Activated CD4-positive, CD25-positive, alpha-beta regulatory T cell treated with anti-CD3 and anti-CD28 coated beads, Interleukin-2, amount 50 U/mL, for 16 hours (primary cell): ENCODE data around the gene SLC46A1.

Experiments used
- DNase-seq: peaks from one replicate; pipeline ENCODE4 v3.0.0-alpha.2; 2020; ENCODE audit warnings: low read depth, low spot score

The SLC46A1 gene

DNA sequence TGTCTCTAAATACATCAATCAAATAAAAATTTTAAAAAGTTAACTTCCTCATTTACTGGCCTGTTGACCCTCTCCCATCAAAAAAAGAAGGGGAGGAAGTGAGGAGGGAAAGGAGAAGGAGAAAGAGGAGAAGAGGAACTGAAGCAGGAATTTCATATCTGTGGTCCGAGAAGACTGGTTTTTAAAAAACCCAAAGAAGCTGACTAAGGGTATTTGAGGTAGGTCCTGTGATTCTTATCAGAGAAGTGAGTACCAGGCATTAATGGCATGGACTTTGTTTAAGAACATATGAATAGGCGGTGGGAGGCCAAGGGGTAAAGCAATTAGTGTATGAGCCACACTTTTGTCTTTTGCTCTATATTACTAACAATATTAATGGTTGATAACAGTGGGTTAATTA lies 2.0 kb downstream of the SLC46A1 start:
- DNase-seq, result no peak

DNA sequence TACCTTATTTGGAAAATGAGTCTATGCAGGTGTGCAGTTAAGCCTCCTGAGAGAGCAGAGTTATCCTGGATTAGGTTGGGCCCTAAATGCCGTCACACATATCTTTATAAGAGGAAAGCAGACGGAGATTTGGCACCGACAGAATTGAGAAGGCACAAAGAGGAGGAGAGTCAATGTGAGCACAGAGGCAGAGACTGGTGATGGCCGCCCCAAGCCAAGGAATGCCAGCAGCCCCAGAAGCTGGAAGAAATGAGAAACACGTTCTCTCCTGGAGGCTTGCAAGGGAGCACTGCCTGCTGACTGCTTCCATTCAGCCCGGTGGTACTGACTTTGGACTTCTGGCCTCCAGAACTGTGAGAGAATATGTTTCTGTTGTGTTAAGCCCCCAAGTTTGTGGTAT lies 3.2 kb downstream of the SLC46A1 start:
- DNase-seq, result no peak

DNA sequence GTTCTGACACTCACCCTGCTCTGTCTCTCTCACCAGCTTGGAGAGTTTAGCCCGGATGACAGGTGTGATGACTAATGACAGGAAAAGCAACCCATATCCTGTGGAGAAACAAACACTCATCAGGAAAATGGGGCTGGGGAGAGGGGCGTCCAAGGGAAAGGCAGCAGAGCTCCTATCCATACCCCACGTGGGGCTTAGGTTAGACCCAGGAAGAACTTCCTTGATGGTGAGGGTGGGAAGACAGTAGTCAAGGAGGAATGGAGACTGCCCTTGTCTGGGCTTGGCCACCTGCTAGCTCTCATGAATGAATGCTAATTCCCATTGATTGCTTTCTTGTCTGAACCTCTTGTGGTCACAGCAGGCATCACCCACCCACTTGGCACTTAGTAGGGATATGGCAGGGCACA lies 3.8 kb downstream of the SLC46A1 start:
- no peak for DNase-seq

DNA sequence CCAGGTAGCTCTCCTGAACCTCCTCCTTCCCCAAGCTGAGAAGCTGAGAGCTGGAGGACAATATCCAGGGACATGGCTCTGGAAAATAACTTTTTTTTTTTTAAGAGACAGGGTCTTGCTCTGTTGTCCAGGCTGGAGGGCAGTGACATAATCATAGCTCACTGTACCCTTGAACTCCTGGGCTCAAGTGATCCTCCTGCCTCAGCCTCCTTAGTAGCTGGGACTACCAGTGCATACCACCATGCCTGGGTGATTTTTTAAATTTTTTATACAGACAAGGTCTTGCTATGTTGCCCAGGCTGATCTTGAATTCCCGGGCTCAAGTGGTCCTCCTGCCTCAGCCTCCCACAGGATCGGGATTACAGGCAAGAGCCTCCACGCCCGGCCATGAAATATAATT lies 6.2 kb downstream of the SLC46A1 start:
- DNase-seq, result no peak

DNA sequence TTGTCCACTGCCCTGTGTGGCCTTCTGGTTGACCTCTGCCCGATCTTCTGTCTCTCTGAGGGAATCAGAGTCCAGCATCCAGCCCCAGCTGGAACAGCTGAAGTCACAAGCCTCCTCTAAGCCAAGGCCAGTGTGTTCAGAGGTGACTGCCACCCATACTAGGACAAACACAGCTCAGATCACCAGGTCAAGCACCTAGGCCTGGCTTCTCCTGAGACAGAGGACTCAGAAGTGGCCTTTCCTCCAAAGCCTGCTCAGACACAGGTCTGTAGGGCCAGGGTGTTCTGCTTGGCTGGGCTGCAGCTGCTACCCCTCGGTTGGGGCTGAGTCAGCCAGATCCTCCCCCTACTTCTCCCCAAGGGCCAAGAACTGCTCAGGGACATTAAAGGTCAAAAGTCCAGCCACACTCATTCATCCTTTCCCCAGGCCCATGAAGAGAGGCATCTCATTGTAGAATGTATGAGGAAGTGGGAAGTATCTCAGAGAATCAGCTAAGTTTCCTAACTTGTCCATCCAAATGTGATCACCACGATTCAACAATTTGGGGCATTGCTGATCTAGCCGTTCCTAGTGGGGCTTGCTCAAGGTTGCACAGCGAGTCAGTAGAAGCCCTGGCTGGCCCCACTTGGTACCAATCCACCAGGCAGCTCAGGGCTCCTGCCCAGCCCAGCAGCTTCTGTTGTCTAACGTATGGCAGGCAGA lies 7.6 kb downstream of the SLC46A1 start:
- DNase-seq, result no peak

DNA sequence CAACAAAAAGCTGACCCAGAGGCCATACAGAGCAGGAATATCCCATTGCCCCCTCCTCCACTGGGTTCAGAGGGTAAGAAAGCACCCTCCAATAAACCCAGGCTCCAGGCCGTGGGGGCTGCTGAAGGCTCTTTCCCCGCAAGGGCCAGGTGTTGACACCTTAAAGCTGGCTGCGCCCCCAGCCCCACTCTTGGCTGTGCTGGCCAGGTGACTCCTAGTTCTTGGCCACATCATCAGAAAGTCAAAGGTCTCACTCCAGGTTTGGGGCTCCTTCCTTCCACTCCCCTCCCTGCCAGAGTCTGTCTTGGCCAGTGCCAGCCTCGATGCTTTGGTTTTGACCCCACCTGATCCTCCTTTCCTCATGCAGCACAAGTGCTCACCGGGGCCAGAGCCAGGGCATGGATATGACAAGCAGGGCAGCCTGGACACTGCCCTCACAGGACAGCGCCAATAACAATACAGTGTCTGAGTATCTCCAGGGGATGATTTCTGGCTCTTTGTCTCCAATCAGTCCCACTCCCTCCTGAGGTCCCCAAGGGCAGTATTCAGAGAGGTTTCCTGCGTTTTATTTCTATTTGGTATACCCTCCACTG lies 8.2 kb downstream of the SLC46A1 start:
- DNase-seq, result no peak

DNA sequence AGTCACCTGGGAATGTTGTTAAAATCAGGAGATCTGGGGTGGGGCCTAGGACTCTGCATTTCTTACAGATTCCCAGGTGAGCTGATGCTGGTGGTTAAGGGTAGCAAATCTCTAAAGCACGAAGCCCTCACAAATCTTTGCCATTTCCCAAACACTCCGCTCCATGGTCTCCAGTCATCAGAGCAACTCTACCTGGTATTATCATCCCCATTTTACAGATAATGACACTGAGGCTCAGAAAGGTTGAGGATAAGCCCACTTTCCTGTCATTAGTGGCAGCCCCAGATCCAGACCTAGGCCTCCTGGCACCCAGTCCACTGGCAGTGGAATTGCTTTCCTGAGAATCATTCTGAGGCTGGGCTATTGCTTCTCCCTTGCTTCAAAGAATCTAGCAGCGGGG lies 8.7 kb downstream of the SLC46A1 start:
- no peak for DNase-seq

DNA sequence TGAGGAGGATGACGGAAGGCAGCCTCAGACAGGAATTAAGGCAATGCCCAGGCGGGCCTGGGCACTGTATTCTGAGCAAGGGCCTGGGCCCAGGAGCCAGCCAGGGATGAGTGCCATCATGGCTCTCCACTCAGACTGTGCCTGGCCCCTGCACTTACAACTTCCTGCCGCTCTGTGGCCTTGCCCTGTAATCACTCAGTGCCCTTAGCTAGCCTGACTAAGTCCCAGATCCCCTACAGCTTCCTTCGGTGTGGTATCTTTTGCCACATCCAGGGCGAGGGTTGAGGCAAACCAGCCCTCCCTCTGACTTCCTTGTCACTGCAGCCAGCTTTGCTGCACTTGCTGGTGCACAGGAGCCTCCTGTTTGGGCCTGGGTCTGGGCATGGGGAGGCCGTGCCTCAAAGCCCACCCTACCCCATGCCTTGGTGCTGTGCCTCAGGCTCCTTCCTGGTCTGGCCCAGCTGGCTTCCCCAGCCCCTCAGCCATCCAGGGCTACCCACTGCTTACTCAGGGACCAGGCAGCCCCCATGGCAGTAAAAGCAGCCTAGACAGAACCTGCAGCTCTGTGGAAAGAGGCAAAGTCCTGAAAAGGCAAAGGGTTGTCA lies 9.3 kb downstream of the SLC46A1 start:
- no peak for DNase-seq

DNA sequence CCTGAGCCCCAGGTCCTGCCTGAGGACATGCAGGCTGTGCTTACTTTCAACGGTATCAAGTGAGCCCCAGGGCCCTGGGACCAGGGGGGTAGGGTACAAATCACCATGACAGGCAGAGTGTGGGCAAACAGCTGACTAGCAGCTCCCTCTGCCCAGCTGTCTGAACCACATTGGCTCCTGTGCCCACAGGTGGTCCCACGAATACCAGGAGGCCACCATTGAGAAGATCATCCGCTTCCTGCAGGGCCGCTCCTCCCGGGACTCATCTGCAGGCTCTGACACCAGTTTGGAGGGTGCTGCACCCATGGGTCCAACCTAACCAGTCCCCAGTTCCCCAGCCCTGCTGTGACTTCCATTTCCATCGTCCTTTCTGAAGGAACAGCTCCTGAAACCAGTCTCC lies 10.0 kb downstream of the SLC46A1 start:
- no peak for DNase-seq

DNA sequence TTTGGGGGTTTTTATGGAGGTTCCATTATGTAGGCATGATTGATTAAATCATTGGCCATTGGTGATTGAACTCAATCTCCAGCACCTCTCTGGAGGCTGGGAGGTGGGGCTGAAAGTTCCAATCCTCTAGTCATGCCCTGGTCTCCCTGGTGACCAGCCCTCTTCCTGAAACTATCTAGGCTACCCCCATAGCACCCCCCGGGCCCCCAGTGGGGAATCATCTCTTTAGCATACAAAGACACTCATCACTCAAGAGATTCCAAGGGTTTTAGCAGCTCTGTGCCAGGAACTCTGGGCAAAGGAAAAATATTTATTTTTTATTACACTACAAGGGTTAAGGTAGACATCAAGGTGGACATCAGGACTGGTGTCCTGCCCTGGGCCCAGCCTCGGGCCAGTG lies 10.6 kb downstream of the SLC46A1 start:
- no peak for DNase-seq

DNA sequence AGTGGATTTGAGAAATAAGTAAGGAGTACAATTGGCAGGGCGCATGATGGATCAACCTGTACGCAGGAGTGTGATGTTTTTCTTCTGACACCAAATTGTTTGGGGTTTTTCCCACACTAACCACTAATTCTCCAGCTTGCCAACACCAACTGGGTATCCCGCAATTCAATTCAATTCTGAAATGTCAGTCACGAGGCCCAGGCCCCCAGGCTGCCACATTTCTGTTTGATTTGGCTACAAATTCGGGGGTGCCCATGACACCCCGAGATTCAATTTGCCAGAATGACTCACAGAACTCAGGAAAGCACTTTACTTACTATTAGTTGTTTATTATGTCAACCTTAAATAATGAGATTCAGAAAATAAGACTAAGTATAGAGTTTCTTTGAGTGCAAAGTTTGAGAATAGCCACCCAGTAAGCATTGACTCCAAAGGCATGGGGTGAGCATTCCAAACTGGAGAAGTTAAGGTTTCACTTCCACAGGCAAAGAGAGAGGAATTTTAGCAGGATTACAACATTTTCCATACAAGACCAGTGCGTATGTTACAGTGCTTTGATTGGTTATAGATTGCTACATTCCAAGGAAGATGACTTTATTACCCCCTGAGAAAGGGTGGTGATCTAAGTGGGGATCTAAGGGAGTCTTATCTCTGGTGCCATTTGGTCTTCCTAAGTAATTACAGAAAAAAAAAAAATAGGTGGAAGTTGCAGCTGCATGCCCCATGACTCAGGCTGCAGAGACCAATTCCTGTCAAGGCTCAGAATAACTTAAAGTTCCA lies 11.5 kb downstream of the SLC46A1 start:
- no peak for DNase-seq

DNA sequence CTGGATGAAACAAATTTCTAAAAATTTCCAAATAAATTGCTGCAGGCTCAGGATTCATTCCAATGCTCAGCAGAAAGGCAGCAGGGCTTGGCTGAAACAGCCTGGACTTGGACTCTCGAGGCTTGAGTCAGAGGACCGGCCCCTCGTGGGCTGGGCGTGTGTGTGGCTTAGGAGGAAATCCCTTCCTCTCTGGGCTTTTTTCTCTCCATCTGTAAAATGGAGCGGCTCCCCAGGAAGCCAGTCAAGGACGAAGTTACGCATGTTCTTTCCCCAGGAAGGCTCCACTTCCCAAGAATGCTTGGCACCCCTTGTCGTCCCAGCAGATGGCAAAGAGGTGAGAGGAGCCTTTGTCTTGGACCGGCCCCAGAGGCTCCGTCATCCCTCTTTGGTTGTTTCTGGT lies 13.5 kb downstream of the SLC46A1 start:
- DNase-seq, result no peak

DNA sequence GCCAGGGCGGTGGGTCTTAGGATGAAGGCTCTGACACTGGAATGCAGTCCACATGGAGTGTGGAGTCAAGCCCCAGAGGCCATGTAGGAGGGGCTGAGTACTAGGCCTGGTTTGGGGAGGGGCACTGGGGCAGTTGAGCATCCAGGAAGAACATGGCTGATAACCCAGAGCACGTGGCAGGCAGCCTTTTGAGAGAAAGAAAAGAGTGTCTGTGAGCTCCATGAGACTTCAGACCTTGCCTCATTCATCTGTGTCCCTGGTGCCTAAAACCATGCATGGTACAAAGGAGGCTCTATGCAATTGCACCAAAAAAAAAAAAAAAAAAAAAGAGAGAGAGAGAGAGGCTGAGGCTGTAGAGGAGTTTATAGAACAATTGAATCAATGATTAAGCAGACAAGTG lies 14.6 kb downstream of the SLC46A1 start:
- no peak for DNase-seq

DNA sequence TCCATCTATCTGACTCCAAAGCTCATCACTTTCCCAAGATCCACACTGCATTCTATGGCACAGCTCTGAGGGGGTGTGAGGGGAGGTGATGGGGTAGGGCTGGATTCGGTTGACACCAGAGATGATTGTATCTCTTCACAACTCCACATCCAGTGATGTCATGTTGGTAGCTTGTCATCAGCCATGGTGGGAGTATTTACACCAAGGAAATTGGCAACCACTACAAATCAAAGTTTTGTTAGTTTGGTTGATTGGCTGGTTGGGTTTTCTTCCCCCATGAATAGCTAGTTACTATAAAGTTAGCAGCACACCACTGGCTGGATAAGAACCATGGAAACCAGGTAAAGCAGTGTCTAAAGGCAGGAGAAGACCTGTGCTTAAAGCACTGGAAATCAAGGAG lies 15.0 kb downstream of the SLC46A1 start:
- DNase-seq, result no peak

DNA sequence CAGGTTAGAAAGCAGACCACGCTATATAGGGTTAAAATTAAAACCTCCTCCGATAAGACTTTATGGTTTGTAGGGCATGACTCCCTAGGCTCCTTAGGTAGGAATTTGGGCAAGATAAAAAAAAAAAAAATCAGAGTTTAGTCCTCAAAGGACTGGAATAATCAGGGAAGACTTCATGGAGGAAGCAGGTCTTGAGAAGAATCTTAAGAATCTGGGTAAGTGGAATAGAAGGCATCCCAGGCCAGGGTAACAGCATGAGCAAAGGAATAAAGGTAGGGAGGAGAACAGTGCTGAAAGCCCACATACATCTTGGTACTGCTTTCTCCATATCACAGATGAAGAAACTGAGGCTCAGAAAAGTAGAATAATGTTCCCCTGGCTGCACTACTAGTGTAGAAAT lies 15.4 kb downstream of the SLC46A1 start:
- DNase-seq, result no peak

DNA sequence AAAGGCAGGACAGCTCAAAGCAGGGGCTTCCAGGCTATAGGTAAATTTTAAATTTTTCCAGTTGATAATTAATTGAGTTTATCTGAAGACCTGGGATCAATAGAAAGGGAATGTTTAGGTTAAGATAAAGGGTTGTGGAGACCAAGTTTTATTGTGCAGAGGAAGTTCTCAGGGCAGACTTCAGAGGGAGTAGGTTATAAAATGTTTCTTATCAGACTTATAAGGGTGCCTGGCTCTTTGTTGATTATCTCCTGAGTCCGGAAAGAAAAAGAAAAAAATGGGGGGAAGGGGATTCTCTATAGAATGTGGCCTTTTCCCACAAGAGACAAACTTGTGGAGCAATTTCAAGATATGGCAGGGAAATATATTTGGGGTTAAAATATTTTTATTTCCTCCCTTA lies 15.9 kb downstream of the SLC46A1 start:
- DNase-seq, result no peak

DNA sequence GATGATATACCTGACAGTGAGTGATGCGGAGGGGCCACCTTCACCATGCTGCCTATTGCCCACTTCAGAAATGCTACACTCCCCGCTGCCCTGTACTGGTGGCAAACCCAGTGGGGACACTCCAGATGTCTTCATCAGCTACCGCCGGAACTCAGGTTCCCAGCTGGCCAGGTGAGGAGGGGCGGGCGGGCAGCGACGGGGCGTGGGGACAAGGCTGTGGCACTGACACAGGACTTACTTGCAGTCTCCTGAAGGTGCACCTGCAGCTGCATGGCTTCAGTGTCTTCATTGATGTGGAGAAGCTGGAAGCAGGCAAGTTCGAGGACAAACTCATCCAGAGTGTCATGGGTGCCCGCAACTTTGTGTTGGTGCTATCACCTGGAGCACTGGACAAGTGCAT lies 17.9 kb downstream of the SLC46A1 start:
- DNase-seq, result no peak

DNA sequence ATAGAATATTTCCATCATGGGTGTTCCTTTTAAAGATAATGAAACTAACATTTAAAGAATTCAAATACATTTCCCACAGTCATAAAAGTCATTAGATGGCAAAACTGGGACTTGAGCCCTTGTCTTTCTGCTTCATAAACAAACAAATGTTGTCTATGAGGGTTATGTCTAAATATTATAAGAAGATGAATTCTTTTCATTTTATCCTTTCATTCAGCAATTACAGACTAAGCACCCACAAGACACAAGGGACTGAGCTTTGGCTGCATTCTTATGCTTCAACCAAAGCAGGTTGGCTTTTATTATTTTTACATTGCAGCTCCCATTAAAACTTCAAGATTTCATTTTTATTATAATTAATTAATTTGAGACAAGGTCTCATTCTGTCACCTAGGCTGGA lies 19.6 kb downstream of the SLC46A1 start:
- DNase-seq, result no peak

DNA sequence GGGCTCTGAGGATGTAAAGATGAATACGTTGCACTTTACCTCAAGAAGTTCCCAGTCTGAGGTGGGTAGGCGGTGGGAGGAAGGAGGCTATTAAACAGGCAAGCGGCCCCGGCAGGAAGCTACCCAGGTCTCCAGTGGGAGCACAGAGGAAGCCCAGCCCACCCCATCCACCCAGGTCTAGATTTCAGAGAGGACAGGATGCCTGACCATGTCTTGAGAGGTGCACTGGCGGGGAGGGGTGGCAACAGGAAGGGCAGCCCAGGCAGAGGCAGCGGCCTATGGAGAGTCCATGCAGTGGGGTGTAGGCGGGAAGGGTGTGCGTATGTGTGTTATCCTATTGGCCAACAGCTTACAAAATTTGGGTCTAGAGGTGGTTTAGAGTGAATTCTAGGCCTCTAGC lies 20.6 kb downstream of the SLC46A1 start:
- DNase-seq, result no peak

DNA sequence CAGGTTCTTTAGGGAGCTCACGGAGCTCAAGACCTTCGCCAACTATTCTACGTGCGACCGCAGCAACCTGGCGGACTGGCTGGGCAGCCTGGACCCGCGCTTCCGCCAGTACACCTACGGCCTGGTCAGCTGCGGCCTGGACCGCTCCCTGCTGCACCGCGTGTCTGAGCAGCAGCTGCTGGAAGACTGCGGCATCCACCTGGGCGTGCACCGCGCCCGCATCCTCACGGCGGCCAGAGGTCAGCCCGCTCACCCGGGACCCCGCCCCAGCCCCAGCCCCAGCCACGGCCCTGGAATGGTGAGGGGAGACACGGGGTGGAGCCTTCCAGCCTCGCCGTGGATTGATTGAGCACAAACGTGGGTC lies 21.0 kb downstream of the SLC46A1 start:
- DNase-seq, result no peak

DNA sequence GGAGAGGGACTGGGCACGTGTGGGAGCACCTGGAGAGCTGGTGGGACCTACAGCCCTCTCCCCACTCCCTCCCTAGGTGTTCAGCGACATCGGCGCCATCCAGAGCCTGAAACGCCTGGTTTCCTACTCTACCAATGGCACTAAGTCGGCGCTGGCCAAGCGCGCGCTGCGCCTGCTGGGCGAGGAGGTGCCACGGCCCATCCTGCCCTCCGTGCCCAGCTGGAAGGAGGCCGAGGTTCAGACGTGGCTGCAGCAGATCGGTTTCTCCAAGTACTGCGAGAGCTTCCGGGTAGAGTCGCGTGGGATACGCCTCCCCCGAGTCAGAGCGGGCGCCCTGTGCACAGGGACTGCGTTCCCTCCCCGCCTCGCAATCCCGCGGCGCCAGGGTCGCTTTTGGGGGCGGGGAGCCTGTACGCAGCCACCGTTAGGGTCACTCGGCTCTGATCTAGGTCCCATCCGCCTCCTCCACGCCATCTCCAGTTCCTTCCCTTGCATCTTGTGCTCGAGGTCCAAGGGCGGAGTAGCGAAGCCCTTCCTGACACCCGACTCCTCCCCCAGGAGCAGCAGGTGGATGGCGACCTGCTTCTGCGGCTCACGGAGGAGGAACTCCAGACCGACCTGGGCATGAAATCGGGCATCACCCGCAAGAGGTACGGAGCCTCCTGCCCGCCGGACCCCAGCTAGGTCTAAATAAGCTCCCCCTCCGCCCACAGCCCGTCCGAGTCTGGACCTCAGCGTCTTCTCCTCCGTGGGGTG lies 21.6 kb downstream of the SLC46A1 start:
- DNase-seq, result peak; percentile 39
